ENCODE results near the gene MYRIP.
"Not testable (repeated sequence)": the region's sequence is repeated elsewhere in the genome, so short reads cannot be mapped to it uniquely, and the experiment has no call there.

Gene MYRIP

DNA sequence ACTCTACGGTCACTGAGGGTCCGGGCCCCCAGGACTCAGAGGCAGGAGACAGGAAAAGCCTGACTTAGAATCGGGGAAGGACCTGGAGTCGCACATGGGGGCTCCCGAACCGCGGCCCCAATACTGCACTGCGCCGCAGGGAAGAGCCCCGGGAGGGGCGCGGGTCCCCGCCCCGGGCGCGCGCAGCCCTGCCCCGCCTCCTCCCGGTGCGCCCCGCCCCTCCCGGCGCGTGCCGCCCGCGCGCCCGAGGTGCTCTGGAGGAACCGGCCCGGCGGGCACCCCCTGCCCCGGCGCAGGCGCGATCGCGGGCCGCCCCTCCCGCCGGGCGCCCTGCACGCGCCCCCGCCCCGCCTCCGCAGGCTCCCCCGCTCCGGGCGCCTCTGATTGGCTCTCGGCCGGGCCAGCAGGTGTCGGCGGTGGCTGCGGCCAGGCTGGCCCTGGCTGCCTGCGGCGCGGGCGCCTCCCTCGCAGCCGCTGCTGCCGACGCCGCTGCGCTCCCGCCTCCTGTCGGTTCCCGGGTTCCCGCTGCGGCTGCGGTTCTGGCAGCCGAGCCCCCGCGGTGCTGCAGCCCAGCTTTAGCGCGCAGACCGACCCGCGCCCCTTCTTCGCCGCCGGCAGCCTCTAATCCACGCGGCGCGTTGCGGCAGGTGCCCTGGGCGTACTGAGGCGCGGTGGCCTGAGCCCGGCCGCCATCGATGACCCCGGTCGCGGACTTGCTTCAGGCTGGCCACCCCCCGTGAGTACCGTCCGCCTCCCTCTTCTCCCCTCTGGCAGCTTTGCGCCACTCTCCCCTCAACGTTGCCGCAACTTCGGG is at the start of gene MYRIP:
Gene MYRIP (plus strand): TSS at position 429 of the 814 bp plus-strand sequence. CDS start 91,208 bp downstream, outside the sequence.
- peak in 12 of 14 donors; percentile 11 to 77 (median 54) for DNase-seq

DNA sequence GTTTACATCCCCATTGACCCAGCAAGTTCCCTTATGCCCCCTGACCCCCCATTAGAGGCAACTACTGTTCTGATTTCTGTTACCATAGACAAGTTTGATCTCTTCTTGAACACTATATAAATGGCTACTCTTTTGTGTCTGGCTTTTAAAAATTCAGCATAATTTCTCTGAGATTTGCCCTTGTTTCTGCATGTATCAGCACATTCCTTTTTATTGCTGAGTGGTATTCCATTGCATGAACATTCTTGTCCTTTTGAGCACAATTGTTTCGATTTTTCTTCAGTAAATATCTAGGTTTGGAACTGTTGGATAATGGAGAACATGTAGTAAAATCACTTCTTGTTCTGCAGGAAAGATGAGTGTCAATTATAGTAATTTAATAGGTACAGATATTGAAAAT is 49.1 kb upstream of the MYRIP start:
- no peak for DNase-seq

DNA sequence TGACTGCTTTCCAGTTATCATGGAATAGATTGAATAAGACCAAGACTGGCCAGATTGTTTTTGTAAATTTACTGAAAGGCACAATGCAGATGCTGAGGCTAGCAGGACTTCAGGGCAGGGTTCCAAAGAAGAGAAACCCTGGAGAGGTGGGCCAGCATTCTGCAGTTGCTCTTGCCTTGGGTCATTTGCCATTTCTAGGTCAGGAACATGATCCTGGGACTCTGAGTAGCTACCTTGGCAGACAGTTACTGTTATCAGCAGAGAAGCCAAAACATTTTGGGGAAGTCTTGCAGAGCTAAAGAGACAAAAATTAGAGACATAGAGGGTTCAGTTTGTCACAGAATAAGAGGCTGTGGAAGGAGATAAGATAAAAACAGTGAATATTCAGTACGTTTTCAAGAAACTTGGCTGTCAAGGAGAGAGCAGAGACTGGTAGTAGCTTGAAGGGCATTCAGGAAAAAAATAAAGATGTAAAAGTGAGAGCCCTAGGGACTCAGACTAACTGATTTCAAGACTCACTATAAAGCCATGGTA is 46.8 kb upstream of the MYRIP start:
- no peak for DNase-seq

DNA sequence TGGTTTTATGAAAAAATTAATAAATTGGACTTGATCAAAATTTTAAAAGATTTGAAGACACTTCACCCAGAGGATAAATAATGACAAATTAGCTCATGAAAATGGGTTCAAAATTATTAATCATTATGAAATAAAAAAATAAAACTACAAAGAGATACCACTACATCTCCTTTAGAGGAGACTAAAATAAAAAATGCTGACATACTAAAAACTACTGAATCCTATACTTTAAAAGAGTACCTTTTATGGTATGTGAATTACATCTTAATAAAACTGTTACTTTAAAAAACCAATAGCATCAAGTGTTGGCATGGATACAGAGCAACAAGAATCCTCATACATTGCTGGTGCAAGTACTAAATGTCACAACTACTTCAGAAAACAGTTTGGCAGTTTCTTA is 46.0 kb upstream of the MYRIP start:
- DNase-seq, result no peak

DNA sequence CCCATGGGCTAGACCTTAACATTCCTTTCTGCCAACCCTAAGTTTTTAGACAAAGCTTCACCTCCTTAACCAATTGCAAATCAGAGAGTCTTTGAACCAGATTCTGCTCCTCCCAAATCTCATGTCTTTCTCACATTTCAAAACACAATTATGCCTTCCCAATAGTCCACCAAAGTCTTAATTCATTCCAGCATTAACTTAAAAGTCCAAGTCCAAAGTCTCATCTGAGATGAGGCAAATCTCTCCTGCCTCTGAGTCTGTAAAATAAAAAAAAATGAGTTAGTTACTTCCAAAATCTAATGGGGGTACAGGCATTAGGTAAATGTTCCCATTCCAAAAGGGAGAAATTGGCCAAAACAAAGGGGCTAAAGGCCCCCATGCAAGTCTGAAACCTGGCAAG is 43.8 kb upstream of the MYRIP start:
- DNase-seq, result no peak

DNA sequence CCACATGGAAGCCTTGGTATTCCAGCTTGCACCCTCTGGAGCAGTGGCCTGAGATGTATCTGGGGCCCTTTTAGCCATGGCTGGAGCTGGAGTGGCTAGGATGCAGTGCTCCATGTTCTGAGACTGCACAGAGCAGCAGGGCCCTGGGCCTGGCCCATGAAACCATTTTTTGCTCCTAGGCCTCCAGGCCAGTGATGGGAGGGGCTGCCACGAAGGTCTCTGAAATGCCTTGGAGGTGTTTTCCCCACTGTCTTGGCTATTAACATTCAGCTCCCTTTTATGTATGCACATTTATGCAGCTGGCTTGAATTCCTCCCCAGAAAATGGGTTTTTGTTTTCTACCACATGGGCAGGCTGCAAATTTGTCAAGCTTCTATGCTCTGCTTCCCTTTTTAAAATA is 43.0 kb upstream of the MYRIP start:
- DNase-seq, result no peak

DNA sequence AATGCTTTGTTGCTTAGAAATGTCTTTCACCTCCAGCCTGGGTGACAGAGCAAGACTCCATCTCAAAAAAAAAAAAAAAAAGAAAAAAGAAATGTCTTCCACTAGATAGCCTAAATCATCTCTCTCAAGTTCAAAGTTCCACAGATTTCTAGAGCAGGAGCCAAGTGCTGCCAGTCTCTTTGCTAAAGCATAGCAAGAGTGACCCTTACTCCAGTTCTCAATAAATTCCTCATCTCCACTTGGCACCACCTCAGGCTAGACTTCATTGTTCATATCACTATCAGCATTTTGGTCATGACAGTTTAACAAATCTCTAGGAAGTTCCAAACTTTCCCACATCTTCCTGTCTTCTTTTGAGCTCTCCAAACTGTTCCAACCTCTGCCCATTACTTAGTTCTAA is 42.5 kb upstream of the MYRIP start:
- not testable (repeated sequence) for DNase-seq

DNA sequence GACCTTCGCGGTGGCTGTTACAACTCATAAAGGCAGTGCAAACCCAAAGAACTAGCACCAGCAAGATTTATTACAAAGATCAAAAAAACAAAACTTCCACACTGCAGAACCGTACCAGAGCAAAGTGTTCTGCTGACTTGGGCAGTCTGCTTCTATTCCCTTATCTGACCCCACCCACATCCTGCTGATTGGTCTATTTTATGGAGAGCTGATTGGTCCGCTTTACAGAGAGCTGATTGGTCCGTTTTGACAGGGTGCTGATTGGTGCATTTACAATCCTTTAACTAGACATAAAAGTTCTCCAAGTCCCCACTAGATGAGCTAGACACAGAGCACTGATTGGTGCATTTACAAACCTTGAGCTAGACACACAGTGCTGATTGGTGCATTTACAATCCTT is 31.2 kb upstream of the MYRIP start:
- DNase-seq, result not testable (repeated sequence)

DNA sequence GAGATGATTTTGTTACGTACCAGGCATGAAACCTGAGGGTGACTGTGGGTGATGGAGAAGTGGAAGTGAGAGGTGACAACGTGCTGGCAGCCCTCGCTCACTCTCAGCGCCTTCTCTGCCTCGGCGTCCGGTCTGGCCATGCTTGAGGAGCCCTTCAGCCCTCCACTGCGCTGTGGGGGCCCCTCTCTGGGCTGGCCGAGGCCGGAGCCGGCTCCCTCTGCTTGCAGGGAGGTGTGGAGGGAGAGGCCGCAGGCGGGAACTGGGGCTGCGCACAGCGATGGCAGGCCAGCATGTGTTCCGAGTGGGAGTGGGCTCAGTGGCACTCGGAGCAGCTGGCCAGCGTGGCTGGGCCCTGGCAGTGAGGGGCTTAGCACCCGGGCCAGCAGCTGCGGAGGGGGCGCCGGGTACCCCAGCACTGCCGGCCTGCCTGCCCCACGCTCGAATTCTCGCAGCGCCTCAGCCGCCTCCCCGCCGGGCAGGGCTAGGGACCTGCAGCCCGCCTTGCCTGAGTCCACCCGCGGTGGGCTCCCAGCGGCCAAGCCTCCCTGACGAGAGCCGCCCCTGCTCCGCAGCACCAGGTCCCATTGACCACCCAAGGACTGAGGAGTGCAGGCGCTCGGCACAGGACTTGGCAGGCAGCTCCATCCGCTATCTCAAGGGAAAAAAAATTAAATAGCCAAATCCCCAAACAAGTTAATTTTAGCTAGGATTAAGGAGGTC is 29.7 kb upstream of the MYRIP start:
- no peak for DNase-seq

DNA sequence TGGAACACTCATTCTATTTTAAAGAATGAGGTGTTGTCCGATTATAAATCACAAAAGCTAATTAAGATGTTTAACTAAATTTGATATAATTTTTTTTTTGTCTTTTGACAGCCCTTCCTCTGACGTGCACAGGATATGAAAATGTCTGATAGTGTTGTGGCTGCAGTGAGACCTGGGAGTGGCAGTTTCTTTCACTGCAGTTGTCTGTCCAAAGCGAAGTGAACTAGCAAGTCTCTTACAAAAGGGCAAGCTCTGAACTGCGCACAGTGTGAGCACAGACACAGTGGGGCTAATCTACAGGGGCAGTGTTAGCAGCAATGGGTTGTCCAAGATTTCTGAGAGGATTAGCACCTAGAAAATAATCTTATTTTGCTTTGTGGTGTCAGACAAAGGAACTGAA is 29.1 kb upstream of the MYRIP start:
- no peak for DNase-seq

DNA sequence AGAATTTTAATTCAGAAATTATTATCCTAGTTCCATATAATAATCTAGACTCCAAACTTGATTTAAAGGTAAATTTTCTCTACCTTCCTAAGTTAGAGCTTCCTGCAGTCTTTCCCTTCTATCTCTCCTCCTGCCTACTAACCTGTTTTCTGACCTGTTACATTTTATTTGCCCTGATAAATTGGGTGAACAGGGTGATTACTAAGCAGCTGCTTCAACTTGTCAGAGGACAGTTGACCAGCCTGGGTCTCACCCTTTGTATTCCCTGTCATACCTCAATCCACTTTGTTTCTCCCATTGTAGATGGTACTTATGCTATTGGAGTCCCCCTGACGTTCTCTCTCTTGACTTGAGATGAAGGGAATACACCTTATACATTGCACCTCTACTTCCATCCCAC is 28.4 kb upstream of the MYRIP start:
- no peak for DNase-seq

DNA sequence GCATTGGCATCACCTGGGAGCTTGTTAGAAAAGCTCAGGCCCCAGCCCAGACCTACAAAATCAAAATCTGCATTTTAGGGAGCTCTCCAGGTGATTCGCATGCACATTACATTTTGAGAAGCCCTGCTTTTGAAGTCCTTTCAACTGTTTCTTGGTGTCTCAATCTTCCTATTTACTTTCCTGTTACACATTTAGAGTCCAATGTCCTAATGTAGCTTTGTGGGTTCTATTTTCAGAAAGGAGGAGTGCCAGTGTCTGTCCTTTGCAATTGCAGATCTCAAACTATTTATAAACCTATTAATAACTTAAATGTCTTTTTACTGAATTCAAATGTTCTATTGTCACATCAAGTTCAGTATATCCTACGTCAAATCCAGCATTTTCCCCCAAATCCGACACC is 27.8 kb upstream of the MYRIP start:
- DNase-seq, result no peak

DNA sequence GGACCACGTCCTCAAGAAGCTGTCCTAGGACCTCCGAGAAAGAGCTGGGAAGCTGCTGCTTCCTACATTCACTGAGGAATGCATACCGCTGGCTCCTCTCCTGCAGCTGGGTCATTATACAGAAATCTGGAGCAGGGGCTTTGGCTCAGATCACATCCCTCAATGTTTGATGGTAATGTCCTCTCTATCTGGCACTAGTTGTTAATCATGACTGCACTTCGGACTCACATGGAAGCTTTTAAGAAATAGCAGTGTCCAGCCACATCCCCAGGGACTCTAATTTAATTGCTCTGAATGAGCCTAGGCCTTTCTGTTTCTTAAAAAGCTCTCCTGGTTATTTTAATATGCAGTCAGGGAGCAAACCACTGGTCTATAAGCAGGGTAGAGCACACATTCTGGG is 25.7 kb upstream of the MYRIP start:
- no peak for DNase-seq

DNA sequence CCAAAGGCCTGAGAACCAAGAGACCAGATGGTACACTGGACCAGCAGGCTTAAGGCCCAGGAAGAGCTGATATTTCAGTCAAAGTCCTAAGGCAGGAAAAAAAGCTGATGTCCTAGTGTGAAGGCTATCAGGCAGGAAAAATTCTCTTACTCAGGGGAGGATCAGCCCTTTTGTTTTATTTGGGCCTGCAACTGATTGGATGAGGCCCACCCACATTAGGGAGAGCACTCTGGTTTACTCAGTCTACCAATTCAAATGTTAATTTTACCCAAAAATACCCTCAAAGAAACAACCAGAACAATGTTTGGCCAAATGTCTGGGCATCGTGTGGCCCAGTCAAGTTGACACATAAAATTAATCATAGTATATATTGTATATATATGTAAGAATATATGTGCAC is 24.5 kb upstream of the MYRIP start:
- DNase-seq, result no peak

DNA sequence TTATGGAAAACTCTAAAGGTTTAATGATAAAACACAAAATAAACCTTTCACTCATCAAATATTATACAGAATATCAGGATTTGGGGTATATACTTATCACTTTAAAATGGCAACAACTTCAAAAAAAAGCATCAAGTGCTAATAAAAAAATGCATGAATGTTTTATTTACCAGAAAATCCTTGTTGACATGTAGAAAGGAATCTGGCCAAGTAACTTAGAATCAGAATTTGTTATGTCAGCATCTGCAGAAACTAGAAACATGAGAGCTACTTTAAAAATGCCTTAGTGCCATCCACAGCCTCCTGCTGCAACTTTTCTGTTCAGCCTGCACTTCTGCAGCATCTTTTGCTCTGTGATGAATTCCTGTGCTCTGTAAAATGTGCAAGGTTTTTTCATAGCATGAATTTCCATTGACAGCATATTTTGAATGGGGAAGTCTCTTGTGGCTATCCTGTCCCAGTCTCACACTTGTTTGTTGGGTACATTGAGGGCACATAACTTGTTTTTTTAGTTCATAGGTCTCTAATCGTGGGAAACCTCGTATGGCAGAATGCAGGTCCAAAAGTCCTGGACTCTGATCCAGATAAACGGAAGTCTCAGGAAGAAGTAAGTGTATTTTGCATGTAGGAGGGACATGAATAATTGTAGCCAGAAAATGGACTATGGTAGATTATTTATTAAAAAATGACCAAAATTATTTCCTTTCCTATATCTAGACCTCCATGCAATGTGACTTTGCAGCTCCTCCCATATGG is 21.1 kb upstream of the MYRIP start:
- no peak for DNase-seq

DNA sequence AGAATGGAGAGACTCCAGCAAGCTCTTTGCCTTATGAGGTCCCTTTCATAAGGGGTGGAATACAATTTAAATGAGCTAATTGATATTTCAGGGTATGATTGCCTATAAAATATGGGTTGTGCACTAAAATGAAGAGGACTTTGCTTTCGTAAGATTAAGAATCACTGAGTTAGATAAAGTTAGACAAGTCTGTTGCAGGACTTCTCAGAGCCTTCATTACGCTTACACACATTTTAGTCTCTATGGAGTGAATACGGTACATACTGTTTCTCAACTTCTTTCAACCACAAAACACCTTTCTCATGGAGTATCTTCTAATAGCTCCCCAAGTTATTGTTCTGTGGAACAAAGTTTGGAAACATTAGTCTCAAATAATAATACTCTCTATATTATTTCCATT is 17.8 kb upstream of the MYRIP start:
- no peak for DNase-seq

DNA sequence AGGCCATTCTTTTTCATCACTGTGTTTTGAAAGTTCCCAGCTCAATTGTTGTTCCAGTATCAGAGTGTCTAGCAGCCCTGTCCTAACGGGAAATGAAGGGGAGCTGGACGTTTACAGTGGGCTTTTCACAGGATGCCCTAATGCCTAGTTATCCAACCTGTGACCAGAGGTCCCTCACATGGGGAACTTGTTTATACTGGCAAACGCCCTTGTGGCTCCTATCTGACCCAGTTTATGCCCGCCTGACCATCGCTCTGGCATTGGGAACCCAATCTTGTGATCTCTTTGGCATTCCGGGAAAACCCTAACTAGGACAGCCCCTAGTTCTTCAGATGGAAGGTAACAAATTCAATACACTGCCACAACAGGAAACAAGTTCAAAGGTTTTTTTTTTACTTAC is 14.5 kb upstream of the MYRIP start:
- no peak for DNase-seq

DNA sequence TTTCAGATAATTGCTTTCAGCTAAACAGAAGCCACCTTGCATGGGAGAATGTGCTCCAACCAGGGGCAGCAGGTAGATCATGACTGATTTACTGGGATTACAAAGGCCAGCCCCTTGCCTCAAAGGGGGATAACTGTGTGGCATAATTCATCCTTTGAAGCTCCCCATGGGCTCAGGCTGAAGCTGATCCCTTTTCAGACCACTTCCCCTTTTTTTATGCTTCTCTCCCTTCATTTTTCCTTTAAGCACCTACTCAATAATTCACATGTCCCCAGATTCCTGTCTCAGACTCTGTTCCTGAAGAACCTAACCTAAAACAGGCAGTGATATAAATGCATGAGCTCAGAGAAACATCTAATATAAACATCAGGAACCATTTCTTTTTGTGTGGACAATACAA is 8.2 kb upstream of the MYRIP start:
- no peak for DNase-seq

DNA sequence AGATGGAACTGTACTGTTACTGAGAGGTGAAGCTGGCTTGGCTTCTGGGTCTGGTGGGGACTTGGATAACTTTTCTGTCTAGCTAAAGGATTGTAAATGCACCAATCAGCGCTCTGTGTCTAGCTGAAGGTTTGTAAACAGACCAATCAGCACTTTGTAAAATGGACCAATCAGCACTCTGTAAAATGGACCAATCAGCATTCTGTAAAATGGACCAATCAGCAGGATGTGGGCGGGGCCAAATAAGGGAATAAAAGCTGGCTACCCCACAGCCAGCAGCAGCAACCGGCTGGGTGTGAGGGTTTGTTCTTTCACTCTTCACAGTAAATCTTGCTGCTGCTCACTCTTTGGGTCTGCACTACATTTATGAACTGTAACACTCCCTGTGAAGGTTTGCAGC is 6.9 kb upstream of the MYRIP start:
- DNase-seq, result not testable (repeated sequence)

DNA sequence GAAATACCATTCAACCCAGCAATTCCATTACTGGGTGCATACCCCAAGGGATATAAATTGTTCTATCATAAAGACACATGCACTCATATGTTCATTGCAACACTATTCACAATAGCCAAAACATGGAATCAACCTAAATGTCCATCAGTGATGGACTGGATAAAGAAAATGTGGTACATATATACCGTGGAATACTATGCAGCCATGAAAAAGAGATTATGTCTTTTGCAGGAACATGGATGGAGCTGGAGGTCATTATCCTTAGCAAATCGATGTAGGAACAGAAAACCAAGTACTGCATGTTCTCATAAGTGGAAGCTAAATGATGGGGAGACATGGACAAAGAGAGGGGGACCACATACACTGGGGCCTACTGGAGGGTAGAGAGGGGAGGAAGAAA is 5.5 kb upstream of the MYRIP start:
- no peak for DNase-seq

DNA sequence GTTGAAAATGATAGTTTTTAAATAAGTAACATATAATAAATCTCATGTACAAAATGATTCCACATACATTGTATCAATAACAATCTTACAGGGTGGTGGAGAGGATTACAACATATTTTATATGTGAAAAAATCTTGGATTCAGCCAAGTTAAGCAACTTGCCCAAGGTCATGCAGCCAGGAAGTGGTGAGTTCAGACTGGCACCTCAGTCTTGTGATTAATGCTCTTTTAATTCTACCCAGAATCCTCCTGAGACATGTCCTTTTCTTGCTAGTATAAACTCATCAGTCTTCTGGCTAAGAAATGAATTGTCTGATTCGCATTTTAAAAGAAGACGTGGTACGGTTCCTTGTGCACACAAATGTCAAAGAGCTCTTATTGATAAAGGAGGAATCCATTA is 4.5 kb upstream of the MYRIP start:
- no peak for DNase-seq

DNA sequence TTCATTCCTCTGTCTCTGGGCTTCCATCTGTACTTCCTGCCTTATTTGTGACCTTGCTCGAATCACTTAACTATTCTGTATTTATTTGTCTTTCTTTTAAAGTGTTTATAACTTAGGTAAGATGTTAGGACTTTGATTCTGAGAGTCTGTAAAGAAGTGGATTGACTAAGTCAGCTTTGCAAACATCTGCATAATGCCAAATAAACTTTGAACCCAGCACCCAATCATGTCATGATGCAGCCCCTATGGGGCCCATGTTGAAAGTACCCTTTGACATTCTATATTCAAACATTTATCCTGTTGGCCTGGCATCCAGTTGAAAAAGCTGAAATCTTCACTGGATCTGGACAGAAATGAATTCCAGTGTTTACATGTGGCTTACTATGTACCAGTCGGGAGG is 3.8 kb upstream of the MYRIP start:
- DNase-seq, result no peak

DNA sequence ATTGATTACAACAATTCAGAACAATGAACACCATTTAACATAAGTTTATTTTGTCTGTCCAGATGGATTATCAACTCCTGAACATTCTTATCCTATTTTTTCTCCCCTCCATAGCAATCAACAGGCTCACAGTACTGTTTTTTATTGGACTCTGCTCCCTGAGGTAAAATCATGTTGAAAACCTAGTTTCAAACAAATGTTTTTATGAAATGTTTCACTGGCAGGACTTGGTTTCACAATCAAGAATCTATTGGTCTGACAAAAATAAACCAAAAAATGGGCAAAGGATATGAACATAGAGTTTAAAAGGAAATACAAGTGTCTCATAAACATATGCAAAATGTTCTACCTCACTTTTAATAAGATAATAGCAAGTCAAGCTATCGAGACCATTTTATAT is 2.6 kb upstream of the MYRIP start:
- DNase-seq, result no peak
